EH (cell line): ENCODE results near the gene TMEM17.
A peak's percentile ranks its signal among the peaks of the same experiment; 100 is the strongest.

ENCODE experiments used
- DNase-seq: peaks from one replicate; pipeline ENCODE4 v3.0.0-alpha.2; 2015; ENCODE audit warnings: low read depth

The TMEM17 gene

GRCh38 chr2:62472312-62472711 lies 33.7 kb downstream of the TMEM17 start:
- peak; percentile 75 for DNase-seq

GRCh38 chr2:62471816-62472215 lies 34.2 kb downstream of the TMEM17 start:
- no peak for DNase-seq

DNA sequence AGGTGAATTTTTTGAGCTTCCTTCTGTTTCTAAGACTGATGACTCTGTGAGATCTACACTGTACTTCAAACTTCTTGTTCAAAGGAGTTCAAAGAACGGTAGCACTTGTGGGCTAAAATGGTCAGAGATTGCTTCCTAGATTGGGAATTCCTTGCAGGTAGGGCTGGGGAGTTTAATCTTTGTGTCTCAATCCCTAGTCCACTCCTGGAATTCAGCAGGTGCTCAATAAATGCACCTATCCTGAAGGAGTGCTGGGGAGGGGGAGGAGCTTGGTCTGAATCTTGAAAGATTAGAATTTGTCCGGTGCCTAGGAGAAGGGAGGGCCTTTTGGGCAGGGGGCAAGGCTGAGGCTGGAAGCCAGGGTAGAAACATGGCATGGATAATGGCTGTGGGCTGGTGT lies 34.6 kb downstream of the TMEM17 start:
- no peak for DNase-seq

DNA sequence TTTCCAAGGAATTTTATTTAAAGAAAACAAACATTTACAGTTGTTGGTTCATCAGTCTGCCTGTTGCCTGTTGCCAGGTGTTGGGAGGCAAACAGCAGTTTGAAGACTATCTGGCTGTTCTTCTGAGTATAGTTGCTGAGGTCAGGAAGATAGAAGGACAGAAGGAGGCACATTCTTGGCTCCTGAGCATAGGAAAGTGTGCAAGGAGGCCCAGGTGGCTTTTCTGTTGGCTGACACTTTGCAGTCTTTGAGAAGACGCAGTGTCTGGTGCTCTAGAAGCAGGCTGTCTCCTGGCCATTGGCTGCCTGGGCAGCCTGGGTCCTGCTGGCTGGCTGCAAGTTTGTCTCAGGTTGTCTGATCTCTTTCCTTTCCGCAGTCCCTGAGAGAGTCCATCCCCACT lies 36.4 kb downstream of the TMEM17 start:
- DNase-seq: no peak

- DNase-seq: no peak
Observed at GRCh38 chr2:62469114-62469513, 36.9 kb downstream of the TMEM17 start.

DNA sequence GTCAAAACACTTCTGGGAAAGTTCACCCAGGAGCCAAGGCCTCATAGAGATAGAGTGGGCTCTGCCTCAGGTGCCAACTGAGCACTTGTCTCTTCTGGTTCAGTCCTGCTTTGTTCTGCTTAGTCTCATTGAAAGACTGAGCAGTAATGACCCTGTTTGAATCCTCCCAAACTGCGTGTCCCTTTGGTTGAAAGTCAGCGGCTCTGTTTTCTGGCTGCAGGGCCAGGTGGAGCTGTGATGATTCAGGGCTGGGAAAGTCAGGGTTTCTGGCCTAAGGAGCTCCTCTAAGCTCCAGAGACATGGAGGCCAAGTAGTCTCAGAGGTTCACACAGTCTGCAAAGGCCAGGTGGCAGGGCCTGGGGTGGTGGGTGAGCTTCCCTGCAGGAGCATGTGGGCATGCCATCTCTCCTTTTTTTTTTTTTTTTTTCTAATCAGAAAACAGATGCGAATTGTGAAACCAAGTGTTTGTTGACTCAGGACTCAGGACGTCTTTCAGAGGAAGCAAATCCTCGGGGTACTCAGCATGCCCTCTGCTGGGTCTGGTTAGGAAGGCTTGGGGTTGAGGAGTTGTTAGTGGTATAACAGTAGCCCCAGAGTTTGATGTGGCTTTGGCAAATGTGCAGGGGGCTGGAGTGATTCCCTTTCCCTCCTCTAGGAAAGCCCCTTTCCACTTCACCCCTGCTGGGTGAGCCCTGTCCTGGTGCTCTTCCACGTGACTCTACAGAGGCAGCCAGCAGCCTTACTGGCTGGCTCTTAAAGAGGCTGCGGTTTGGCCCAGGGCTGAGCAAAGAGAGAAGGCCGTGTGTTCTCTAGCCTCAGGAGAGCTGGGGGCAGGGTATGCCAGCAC lies 38.3 kb downstream of the TMEM17 start:
- DNase-seq: no peak

DNA sequence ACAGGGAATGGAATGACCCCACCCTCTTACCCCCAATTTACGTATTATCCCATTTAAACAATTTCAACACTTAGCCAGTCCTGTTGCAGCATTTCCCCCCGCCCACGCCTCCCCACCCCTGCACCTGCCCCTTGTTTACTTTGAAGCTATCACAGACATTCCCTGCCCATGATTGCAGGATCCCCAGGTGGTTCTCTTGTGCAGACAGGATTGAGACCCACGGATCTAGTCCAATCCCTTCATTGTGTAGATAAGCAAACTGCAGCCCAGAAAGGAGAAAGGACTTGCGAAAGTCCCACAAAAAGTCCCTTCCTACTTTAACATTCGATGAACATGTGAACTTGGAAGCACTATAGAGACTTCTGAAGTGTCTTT lies 38.9 kb downstream of the TMEM17 start:
- DNase-seq: no peak

- no peak for DNase-seq
Observed at GRCh38 chr2:62466503-62466854, 39.5 kb downstream of the TMEM17 start.

GRCh38 chr2:62465741-62466502 lies 40.1 kb downstream of the TMEM17 start:
- DNase-seq: no peak

DNA sequence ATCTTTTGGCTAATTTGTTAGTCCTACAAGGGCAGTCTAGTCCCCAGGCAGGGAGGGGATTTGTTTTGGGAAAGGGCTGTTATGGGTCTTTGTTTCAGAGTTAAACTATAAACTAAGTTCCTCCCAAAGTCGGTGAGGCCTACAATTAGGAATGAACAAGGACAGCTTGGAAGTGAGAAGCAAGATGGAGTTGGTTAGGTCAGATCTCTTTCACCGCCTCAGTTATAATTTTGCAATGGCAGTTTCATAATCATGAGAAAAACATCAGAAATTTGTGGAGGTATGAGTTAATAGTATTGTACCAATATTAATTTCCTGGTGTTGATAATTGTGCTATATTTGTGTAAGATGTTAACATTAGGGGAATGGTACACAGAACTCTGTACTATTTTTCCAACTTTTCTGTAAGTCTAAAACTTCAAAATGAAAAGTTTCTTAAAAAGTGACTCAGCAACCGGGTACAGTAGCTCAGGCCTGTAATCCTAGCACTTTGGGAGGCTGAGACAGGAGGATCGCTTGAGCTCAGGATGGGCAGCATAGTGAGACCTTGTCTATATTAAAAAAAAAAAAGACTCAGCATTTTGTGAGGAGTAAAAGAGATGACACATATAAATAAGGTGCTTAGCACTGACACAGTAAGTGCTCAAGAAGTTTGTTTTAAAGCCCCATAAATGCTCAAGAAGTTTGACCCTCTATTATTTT lies 40.8 kb downstream of the TMEM17 start:
- DNase-seq: no peak

- DNase-seq: no peak
Observed at GRCh38 chr2:62464221-62465007, 41.6 kb downstream of the TMEM17 start.

DNA sequence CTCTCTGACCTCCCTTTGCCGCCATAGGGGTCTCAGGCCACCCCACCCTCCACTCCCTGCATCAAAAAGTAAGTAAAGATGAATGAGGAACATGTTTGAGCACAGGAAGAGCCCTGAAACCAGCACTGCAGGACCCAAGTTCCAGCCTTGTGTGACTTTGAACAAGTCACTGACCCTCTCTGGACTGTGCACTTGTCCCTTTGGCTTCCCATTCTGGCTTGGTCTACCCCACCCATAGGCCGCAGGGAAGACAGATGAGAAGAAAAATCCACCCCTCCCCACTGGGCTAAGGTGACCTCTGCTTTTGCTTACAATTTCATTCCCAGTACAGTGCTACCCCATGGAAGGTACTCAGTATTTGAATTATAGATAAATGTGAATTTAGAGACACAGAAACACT lies 43.8 kb downstream of the TMEM17 start:
- no peak for DNase-seq

GRCh38 chr2:62461707-62462106 lies 44.3 kb downstream of the TMEM17 start:
- peak; percentile 28 for DNase-seq

GRCh38 chr2:62461017-62461553 lies 44.9 kb downstream of the TMEM17 start:
- no peak for DNase-seq

GRCh38 chr2:62460175-62460574 lies 45.8 kb downstream of the TMEM17 start:
- no peak for DNase-seq

DNA sequence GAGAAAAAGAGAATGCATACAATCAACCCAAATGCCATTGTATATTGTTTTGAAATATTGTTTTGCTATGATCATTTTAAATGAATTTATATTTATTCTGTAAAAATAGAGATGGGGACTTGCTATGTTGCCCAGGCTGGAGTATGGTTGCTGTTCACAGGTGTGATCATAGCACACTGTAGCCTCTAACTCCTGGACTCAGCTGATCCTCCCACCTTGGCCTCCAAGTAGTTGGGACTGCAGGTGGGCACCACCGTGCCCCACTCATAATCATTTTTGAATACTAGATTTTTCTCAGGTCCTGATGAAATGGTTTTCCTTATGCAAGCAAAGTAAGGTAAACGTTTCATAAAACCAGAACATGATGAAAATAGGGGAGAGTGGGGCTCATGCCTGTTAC lies 46.3 kb downstream of the TMEM17 start:
- DNase-seq: no peak

- DNase-seq: no peak
Observed at GRCh38 chr2:62459106-62459505, 46.9 kb downstream of the TMEM17 start.

DNA sequence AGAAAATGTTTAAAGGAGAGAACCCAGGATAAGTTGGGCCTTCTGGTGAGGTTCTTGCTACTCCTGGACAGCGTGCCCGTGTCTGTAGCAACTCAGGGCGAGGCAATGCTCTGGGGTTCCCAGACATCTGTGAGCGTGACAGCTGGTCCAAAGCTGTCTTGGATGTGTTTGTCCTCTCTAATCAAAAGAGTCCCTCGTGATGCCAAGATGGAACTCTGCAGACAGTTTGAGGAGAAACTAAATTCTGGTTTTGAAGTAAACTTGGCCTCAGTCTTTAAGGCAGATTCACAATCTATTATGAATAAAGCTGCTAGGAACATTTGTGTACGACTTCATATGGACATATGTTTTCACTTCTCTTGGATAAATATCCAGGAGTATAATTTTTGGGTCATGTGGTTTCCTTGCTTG lies 47.3 kb downstream of the TMEM17 start:
- DNase-seq: no peak

- DNase-seq: no peak
Observed at GRCh38 chr2:62458206-62458641, 47.8 kb downstream of the TMEM17 start.

GRCh38 chr2:62457556-62457955 lies 48.4 kb downstream of the TMEM17 start:
- no peak for DNase-seq

- peak; percentile 73 for DNase-seq
Observed at GRCh38 chr2:62456721-62457539, 49.1 kb downstream of the TMEM17 start.
